Stimulated activated CD8-positive, alpha-beta memory T cell treated with anti-CD3 and anti-CD28 coated beads, Interleukin-15, amount 100 ng/mL, for 1 hour (primary cell): ENCODE results near the gene FAM200C.

Experiments used
- DNase-seq: peaks from one replicate; pipeline ENCODE4 v3.0.0-alpha.2; 2020; ENCODE audit warnings: low read depth

The FAM200C gene

DNA sequence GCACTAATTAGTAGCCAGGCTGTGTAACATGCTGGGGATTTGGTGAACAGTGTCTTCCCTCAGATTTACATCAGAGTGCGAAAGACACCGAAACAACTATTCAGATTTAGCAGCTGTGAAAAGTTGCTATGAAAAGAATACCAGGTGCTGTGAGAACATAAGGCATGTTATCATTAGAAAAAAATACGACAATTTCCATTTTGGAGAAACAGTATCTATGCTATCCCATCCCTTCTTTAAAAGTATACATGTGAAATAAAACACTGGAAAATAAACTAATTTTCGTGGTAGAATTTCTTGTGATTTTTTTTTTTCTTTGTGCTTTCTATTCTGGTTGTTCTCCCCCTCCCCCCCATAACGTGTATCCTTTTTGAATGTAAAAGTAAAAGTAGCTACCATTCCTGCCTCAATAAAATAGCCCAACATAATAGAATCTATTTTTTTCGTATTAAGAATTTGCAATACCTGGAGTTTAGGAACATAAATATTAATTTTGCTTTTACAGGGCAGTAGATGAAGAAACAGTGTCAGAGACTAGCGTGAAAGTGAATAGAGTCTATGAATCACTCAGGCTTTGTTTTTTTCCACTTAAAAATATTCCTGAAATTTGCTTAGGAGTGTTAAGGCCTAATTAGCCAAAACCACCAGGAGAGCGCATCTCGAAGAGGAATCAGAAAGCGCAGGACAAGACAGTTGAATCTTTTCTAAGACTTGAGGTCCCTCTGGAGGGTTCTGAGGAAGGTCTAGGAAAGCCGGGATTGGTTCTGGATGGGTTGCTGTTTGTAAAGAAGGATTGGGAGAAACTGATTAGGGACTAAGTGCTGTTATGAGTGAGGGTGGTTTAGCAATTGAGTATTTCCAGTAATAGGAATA, 19.8 kb upstream of the FAM200C start:
- DNase-seq, result no peak

DNA sequence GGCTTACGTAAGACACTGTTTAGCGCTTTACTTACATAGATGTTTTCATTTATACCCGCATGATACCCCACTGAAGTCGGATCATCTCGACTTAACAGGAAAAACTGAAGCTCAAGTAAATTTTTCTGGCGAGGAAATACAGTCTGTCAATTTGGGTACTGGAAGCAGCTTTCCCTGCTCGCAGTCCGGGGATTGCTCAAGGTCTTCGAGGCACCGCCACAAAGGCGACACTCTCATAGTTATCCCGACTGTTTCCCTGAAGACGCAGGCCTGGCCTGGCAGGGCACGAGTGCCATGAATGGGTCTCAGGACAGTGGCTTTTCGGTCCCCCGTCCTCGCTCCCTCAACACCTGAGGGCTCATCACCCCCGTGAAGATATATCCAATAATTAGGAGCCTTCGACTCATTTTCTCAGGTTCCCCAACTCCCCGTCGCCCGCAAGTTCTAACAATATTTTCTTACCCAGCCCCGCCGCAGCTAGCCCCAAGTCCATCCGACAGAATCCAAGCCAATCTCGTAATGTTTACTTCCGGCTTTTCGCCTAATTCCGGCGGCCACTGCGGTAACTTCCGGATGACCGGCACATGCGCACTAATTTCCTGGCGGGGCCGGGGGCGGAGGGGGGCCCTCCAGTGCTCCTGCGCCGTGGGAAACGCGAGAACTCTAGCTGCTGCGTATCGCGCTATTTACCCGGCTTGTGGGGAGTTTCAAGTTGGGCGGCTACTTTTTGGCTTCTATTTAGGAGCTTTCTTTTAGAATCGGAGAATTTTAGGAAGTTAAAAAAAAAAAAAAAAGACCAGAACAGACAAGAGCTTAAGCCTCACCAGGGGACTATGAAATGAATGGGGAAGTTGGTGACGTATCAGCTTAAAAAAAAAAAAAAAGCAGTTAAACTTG, 19.0 kb upstream of the FAM200C start, which contains the start of gene SLU7:
SLU7 (minus strand) TSS at position 521 of the 897 bp plus-strand sequence. CDS start 3,787 bp downstream, outside the sequence.
- DNase-seq, result peak; percentile 88

- no peak for DNase-seq
These were observed 1.0 kb downstream of the FAM200C start for GRCh38 chr5:160398806-160399205.

GRCh38 chr5:160397492-160397891, 2.4 kb downstream of the FAM200C start:
- DNase-seq, result no peak

DNA sequence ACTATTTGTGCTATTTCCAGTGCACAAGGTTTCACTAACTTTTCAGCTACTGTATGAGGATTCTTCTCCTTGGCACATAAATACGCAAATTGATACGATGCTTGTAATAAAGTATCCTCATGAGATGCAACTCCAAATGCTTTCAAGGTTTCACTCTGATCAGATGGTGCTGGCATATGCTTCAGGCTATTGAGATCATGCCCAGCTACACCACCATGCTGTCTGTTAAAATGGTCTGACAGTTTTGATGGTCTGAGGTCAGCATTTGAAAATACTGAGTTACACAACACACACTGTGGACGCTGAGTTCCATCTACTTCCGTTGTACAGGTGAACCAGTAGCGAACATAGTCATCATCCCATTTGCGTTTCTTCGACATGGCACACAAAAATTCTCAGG, 4.7 kb downstream of the FAM200C start:
- no peak for DNase-seq

DNA sequence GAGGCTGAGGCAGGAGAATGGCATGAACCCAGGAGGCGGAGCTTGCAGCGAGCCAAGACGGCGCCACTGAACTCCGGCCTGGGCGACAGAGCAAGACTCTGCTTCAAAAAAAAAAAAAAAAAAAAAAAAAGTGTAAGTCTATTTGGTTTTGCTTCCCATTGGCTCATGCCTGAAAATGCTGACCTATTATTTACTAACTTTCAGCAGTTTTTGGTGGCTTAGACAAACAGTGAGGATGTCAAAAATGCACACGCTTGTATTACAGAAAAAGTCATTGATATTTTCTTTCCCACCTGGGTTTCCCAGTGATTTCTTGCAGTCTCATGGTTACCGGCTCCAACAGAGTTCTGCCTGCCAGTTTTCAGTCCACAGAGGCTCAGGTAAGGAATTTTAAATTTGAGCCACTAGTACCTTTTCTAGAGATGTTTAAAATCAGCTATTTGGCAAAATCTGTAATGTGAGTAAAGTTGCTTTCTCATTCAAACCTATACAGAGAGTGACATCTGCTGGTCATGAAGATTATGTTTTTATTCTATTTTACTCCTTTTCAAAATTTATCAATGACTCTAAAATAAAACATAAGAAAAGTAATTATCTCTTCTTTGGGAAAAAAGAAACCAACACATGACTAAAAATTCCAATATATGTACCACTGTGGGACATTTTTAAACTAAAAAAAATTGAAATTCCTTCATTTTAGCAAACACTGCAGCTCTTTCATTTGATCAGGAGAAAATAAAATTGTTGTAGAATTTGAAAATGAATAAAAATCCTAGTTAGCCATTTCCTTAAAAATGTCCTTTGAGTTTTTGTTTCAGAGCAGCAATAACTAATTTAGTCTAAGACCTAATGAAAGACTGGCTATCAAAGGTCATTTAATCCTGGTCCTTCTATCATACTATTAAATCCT, 8.8 kb downstream of the FAM200C start:
- no peak for DNase-seq

DNA sequence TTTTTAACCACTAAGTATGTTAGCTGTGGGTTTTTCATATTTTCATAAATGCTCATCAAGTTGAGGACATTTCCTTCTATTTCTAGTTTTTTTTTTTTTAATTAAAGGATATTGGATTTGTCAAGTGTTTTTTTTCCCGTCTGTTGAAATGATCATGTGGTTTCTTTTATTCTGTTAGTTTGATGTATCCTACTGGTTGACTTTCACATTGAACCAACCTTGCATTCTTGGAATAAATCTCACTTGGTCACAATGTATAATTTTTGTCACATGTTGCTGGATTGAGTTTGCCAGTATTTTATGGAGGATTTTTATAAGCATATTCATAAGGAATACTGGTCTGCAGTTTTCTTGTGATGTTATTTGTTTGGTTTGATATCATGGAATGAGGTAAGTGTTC, 12.4 kb downstream of the FAM200C start:
- no peak for DNase-seq

DNA sequence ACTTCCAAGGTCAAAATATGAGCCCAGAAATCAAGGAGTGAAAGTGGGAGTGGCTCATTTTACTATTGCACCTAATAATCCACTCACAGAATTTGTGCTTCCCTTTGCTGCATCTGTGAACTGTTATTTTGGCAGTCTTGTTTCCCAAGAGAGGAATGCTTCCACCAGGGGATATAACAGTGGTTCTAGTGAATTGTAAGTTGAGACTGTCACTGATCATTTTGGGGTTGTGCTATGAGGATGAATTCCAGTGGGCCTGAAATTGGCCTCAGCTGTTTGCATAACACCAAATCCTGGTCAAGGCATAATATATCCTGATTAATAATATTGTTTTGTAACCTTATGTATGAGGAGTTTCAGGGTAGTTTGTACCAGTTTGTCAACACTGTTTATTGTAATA, 14.4 kb downstream of the FAM200C start:
- DNase-seq, result no peak

DNA sequence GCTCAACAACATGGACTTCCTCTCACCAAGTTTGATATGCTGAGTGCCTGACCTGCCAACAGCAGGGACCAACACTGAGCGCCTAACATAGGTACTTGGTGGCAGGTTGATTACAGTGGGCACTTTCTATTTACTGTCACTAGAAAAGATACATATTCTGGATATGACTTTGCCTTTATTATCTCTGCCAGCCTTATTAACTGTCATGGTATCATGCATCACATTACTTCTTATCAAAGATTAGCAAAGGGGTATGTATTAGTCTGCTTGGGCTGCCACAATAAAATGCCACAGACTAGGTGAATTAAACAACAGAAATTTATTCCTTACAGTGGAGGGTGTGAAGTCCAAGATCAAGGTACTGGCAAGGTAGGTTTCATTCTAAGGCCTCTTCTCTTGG, 15.2 kb downstream of the FAM200C start:
- DNase-seq, result no peak

- DNase-seq, result no peak
These were observed 17.5 kb downstream of the FAM200C start for GRCh38 chr5:160382346-160382745.

DNA sequence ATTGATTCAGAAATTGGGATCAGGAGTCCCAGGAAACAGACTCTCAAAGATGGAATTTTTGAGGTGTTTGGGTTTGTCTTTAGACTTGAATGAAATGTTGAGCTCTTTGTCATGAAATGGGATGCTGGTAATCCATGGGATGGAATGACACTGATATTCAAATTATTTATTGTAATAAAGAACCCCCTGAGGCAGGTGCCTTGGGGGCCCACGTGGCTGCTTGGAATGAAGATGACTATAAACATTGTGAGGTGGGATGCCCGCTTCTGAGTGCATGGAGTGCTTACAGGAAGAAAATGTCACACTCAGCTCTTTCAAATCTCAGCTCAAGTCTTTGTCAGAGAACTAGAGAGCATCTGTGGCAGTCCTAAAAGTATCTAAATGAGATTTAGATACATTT, 19.8 kb downstream of the FAM200C start:
- no peak for DNase-seq

DNA sequence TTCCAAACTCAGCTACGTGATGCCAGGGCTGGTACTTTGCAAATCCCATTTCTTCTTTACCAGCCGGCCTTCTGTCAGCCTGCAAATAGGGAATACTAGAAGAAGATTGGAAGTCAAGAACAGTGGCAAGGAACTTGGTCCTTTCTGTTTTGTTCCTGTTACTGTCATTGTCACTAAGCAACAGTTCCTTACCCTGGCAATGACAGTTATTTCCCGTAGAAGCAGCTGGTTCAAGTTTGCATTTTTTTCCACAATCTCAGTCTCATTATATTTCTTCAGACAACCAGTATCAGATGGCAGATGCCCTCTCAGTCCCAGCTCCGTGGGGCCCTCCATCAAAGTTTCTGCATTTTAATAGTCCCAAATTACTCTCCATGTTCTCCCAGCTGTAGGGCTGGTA, 20.3 kb downstream of the FAM200C start:
- DNase-seq, result no peak

- DNase-seq, result no peak
These were observed 21.5 kb downstream of the FAM200C start for GRCh38 chr5:160378330-160378729.

- DNase-seq, result no peak
These were observed 22.2 kb downstream of the FAM200C start for GRCh38 chr5:160377651-160378050.

DNA sequence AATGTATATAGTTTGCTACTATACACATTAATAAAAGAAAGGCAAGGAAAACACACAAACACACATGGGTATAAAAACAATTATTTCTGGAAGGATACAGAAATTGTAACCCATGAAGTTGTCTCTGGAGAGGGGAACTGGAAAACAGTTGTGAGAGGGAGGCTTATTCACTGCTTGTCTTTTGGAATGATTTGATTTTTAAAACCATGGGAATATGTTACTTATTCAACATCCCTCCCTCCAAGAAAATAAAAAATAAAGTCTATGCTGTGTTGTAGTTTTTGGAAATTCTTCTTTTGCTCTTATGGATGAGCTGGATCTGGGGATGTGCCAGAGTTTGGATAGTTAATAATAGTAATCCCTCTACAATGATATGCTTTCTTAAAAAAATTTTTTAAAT, 23.4 kb downstream of the FAM200C start:
- DNase-seq, result no peak

DNA sequence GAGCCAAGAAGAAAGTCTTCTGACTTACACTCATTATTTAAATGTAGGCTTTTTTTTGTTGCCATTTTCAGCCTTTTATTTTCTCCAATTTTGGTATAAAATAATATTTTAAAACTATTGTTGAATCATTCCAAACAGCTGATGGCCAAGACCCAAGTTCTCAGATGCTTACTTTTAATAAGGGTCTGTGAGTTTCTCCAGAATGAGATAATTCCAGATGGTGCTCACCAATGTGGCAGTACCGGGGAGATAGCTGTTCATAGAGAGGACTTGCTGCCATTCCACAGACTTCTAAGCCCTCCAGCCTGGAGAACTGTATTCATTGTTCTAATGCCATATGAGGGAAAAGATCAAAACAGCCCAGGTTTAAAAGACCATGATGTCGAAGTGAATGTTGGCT, 24.2 kb downstream of the FAM200C start:
- no peak for DNase-seq

DNA sequence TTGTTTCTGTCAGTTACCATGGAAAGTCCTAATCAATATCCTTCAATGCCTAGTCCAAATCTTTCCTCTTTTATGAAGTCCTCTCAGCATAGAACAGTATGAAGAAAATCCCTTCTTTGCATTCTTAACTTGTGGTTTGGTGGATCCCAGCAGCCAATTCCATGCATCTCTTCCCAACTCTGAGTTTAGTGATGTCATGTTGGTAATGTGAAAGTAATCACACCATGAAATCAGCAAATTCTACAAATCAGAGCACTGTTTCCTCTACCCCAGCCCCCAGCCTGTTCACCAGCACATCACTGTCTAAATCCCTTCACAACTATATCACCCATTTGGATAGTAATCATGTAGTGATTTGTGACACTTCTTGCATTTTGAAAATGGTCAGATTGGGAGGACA, 24.7 kb downstream of the FAM200C start:
- DNase-seq, result no peak

- DNase-seq, result no peak
These were observed 28.6 kb downstream of the FAM200C start for GRCh38 chr5:160371294-160371693.

GRCh38 chr5:160370713-160371034, 29.2 kb downstream of the FAM200C start:
- DNase-seq, result no peak

- no peak for DNase-seq
These were observed 29.7 kb downstream of the FAM200C start, which contains the start of gene C1QTNF2 for GRCh38 chr5:160369990-160370712. TSS of gene C1QTNF2 (minus strand) at chr5:160370626. CDS start at chr5:160355011, 15,615 bp downstream.

DNA sequence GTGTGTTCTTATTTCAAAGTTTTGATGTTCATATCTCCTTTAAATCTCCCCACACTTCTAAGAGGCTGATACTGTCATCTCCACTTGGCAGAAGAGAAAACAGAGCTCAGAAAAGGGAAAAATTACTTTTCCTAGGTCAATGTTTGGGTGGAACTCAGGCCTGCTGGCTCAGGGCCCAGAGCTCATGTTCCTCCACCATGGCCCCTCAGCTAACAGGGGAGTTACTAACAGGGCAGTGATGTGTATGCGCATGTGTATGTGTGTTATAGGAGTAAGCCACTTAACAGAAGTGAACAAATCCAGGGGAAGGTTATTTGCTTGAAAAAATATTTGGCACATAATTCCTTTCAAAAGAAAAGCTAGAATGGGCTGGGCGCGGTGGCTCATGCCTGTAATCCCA, 32.0 kb downstream of the FAM200C start:
- DNase-seq, result no peak
